MM.1S (cell line): ENCODE data around the gene SLC37A1.

Source experiments
- DNase-seq: peaks from one replicate; pipeline ENCODE4 v3.0.0-alpha.2; 2015
- H2AFZ ChIP-seq: fragments of 300-600 bp; sonication (generic); 2 replicates; pipeline ENCODE4 v1.6.0; 2016; ENCODE audit warnings: antibody characterized with exemption, low read length
- H3F3A ChIP-seq: fragments of 300-600 bp; sonication (generic); 2 replicates; pipeline ENCODE4 v1.6.1; 2016; ENCODE audit warnings: mild to moderate bottlenecking, antibody characterized with exemption, low read length, moderate library complexity, mixed read lengths; ENCODE audit not compliant: insufficient read depth
- H3K27ac ChIP-seq: fragments of 300-600 bp; sonication (generic); 2 replicates; pipeline ENCODE4 v1.5.1; 2016; ENCODE audit warnings: mild to moderate bottlenecking, low read length
- H3K27me3 ChIP-seq: fragments of 300-600 bp; sonication (generic); replicated peaks from 2 replicates; pipeline ENCODE4 v1.6.0; 2016; ENCODE audit warnings: low read length; ENCODE audit not compliant: insufficient read depth
- H3K36me3 ChIP-seq: fragments of 300-600 bp; sonication (generic); replicated peaks from 2 replicates; pipeline ENCODE4 v1.6.1; 2016; ENCODE audit warnings: mild to moderate bottlenecking, low read length, mixed read lengths; ENCODE audit not compliant: insufficient read depth
- H3K4me1 ChIP-seq: fragments of 300-600 bp; sonication (generic); 2 replicates; pipeline ENCODE4 v1.6.1; 2016; ENCODE audit warnings: low read length, mixed read lengths
- H3K4me2 ChIP-seq: fragments of 300-600 bp; sonication (generic); 2 replicates; pipeline ENCODE4 v1.6.0; 2016; ENCODE audit warnings: low read depth, low read length
- H3K4me3 ChIP-seq: fragments of 300-600 bp; sonication (generic); 2 replicates; pipeline ENCODE4 v1.5.1; 2016; ENCODE audit warnings: low read length, mixed read lengths
- H3K79me2 ChIP-seq: fragments of 300-600 bp; sonication (generic); 2 replicates; pipeline ENCODE4 v1.6.1; 2016; ENCODE audit warnings: mixed run types, low read length, mixed read lengths
- H3K9ac ChIP-seq: fragments of 300-600 bp; sonication (generic); 2 replicates; pipeline ENCODE4 v1.6.1; 2016; ENCODE audit warnings: low read length, mixed read lengths
- H3K9me2 ChIP-seq: fragments of 300-600 bp; sonication (generic); replicated peaks from 2 replicates; pipeline ENCODE4 v1.6.1; 2016; ENCODE audit warnings: mild to moderate bottlenecking, low read length, mixed read lengths; ENCODE audit not compliant: insufficient read depth
- H3K9me3 ChIP-seq: fragments of 300-600 bp; sonication (generic); replicated peaks from 2 replicates; pipeline ENCODE4 v1.6.1; 2016; ENCODE audit warnings: mild to moderate bottlenecking, low read length, mixed read lengths; ENCODE audit not compliant: insufficient read depth
- H4K20me1 ChIP-seq: fragments of 300-600 bp; sonication (generic); 2 replicates; pipeline ENCODE4 v1.6.1; 2016; ENCODE audit warnings: mild to moderate bottlenecking, low read length, moderate library complexity, mixed read lengths; ENCODE audit not compliant: insufficient read depth
- EZH2 ChIP-seq: fragments of 300-600 bp; sonication (generic); optimal IDR thresholded peaks from 2 replicates; pipeline ENCODE3; 2017; ENCODE audit warnings: low read depth, mild to moderate bottlenecking, antibody characterized with exemption, low read length, mixed read lengths
- EZH2phosphoT487 ChIP-seq: fragments of 300-600 bp; sonication (generic); IDR thresholded peaks from 2 replicates; pipeline ENCODE4 v1.6.1; 2018; ENCODE audit warnings: antibody characterized with exemption, low read length
- TF ChIP-seq, protein P1 (sequence below): fragments of 300-600 bp; sonication (generic); IDR thresholded peaks from 2 replicates; pipeline ENCODE4 v1.5.1; 2016; ENCODE audit warnings: antibody characterized with exemption, low read length, mixed read lengths

The SLC37A1 gene

DNA sequence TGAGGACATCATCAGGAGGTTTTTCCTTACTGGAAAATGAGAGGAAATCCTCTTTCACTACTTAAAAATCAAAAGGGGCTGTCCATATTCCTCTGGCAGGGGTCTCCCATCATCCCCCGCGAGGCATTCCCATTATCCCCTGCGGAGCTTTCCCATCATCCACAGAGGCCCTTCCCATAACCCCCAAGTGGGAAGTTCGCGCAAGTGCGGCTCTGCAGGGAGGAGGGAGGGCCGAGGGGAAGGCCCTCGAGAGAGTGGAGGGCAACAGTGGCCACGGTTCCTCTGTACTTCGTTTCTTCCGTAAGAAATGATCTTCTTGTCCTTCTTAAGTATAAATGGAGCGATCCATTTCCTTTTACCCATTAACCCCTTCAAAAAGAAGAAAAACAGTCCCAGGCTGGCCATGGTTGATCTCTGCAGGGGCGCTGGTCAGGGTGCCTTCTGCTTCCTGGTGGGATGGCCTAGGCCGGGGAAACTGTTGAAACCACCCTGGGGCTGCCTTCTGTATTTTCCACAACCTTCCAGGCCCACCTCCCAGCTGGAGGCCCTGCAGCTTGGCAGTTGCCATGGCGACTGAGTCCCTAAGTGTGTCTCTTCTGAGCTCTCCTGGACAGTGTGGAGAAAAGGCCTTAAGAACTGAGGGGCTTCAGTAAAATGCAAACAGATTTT, 14.1 kb upstream of the SLC37A1 start:
- H3K79me2 ChIP-seq: no peaks in the 10 kb centered on the region
- H3K27me3 ChIP-seq: peaks cover 53% of the 10 kb centered on the region
- no peak overlapping the region for H3K27ac ChIP-seq
- H2AFZ ChIP-seq: no peak overlapping the region
- H3K4me2 ChIP-seq: no peak overlapping the region
- no peaks in the 10 kb centered on the region for H3K36me3 ChIP-seq
- no peaks in the 10 kb centered on the region for H3K9me2 ChIP-seq
- H3K9me3 ChIP-seq: no peaks in the 10 kb centered on the region
- peaks cover 15% of the 10 kb centered on the region for H3K4me1 ChIP-seq
- no peak for DNase-seq
- no peak for TF ChIP-seq EZH2phosphoT487
- TF ChIP-seq, protein P1, sequence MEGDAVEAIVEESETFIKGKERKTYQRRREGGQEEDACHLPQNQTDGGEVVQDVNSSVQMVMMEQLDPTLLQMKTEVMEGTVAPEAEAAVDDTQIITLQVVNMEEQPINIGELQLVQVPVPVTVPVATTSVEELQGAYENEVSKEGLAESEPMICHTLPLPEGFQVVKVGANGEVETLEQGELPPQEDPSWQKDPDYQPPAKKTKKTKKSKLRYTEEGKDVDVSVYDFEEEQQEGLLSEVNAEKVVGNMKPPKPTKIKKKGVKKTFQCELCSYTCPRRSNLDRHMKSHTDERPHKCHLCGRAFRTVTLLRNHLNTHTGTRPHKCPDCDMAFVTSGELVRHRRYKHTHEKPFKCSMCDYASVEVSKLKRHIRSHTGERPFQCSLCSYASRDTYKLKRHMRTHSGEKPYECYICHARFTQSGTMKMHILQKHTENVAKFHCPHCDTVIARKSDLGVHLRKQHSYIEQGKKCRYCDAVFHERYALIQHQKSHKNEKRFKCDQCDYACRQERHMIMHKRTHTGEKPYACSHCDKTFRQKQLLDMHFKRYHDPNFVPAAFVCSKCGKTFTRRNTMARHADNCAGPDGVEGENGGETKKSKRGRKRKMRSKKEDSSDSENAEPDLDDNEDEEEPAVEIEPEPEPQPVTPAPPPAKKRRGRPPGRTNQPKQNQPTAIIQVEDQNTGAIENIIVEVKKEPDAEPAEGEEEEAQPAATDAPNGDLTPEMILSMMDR: 0 out of 2 replicates have a peak, but pooled peaks have one; percentile 3
- no peak overlapping the region for H3K4me3 ChIP-seq
- no peaks in the 10 kb centered on the region for H4K20me1 ChIP-seq
- peaks cover 6% of the 10 kb centered on the region; the same call in 1 of the 2 replicates for H3F3A ChIP-seq
- H3K9ac ChIP-seq: no peak overlapping the region

DNA sequence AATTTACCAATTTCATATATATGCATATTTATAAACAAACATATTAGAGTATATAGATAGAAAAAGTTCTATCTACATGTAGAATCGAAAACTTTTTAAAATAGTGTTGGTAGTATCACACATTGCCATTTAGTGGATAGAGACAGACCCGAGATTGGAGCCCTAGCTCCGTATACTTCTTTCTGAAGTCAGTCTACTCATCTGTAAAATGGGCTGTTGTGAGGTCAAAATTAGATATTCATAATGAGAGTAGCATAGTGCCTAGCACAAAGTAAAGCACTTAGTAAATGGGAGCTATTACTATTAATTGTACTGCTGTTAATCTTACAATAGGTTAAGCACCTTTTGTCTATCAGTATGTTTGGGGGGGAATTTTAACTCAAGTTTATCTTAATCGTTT, 13.4 kb upstream of the SLC37A1 start:
- TF ChIP-seq EZH2phosphoT487 (no peak), EZH2 (no peak)
- TF ChIP-seq, protein P1: no peak

DNA sequence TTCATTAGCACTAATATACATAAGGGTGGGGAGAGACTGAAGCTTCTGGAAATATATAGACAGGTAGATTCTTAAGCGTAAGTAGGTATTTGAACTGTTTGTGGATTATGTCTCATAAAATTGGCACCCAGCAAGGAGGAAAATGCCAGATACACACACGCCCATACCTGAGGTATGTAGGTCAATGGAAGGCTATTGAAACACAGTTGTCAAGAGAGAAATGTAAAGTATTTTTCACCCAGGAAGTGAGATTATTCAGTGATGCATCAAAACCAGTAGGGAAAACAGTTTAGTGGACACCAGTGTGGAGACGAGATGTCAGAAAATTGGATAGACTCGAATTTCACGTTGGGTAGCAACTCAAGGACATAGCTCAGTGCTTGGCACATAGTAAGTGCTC, 12.9 kb upstream of the SLC37A1 start:
- Histone ChIP-seq H3K27me3 (peaks cover 51% of the 10 kb centered on the region), H3K9me2 (no peaks in the 10 kb centered on the region), H3K4me2 (no peak overlapping the region), H3F3A (peaks cover 2% of the 10 kb centered on the region; the same call in 1 of the 2 replicates), H3K9me3 (no peaks in the 10 kb centered on the region), H3K4me3 (no peak overlapping the region), H3K79me2 (no peaks in the 10 kb centered on the region), H3K9ac (no peak overlapping the region), H3K27ac (no peak overlapping the region), H3K36me3 (no peaks in the 10 kb centered on the region), H4K20me1 (no peaks in the 10 kb centered on the region), H3K4me1 (peaks cover 17% of the 10 kb centered on the region), H2AFZ (no peak overlapping the region)
- DNase-seq: no peak
- no peak for TF ChIP-seq EZH2phosphoT487
- TF ChIP-seq, protein P1: no peak
- TF ChIP-seq EZH2: no peak

More for the DNA sequence above, 13.4 kb upstream of the SLC37A1 start:
- Histone ChIP-seq H3K79me2 (no peaks in the 10 kb centered on the region), H4K20me1 (no peaks in the 10 kb centered on the region), H3K4me3 (no peak overlapping the region), H2AFZ (no peak overlapping the region), H3K9me2 (no peaks in the 10 kb centered on the region), H3F3A (peaks cover 6% of the 10 kb centered on the region; the same call in 1 of the 2 replicates), H3K27me3 (peaks cover 51% of the 10 kb centered on the region), H3K4me2 (no peak overlapping the region), H3K9ac (no peak overlapping the region), H3K27ac (no peak overlapping the region), H3K4me1 (peaks cover 19% of the 10 kb centered on the region), H3K36me3 (no peaks in the 10 kb centered on the region), H3K9me3 (no peaks in the 10 kb centered on the region)
- no peak for DNase-seq
